Smooth muscle cell (in vitro differentiated cells): ENCODE data around the gene RSPRY1. TPM values are rescaled to one million over a fixed set of nuclear protein-coding genes. Genes with fewer than 3 reads are reported as not detected.
"Not testable (repeated sequence)": the region's sequence is repeated elsewhere in the genome, so short reads cannot be mapped to it uniquely, and the experiment has no call there.

ENCODE experiments used
- DNase-seq: peaks from one replicate; lab custom pipeline; 2025; ENCODE audit not compliant: unreplicated experiment; lab: John Stamatoyannopoulos, UW
- H2AFZ ChIP-seq: fragments of 200-600 bp; sonication (generic); 2 replicates; pipeline ENCODE4 v1.6.0; 2016; ENCODE audit warnings: antibody characterized with exemption, low read depth, mild to moderate bottlenecking
- H3F3A ChIP-seq: fragments of 200-600 bp; sonication (generic); 2 replicates; pipeline ENCODE4 v1.6.0; 2017; ENCODE audit warnings: antibody characterized with exemption, low read depth
- H3K27ac ChIP-seq: fragments of 200-600 bp; sonication (generic); 2 replicates; pipeline ENCODE4 v1.5.1; 2016; ENCODE audit warnings: low read depth, mild to moderate bottlenecking
- H3K27me3 ChIP-seq: fragments of 200-600 bp; sonication (generic); 2 replicates; pipeline ENCODE4 v1.6.1; 2016; ENCODE audit warnings: low read depth, mild to moderate bottlenecking
- H3K36me3 ChIP-seq: fragments of 200-600 bp; sonication (generic); 2 replicates; pipeline ENCODE4 v1.5.1; 2016; ENCODE audit warnings: low read depth
- H3K4me1 ChIP-seq: fragments of 200-600 bp; sonication (generic); 2 replicates; pipeline ENCODE4 v1.5.1; 2016; ENCODE audit warnings: low read depth
- H3K4me2 ChIP-seq: fragments of 200-600 bp; sonication (generic); 2 replicates; pipeline ENCODE4 v1.6.0; 2016; ENCODE audit warnings: mild to moderate bottlenecking
- H3K4me3 ChIP-seq: fragments of 200-600 bp; sonication (generic); 2 replicates; pipeline ENCODE4 v1.5.1; 2016; ENCODE audit warnings: mild to moderate bottlenecking
- H3K79me2 ChIP-seq: fragments of 200-600 bp; sonication (generic); 2 replicates; pipeline ENCODE4 v1.6.0; 2016; ENCODE audit warnings: low read depth, mild to moderate bottlenecking
- H3K9ac ChIP-seq: fragments of 200-600 bp; sonication (generic); 2 replicates; pipeline ENCODE4 v1.6.0; 2016; ENCODE audit warnings: low read depth
- H3K9me3 ChIP-seq: fragments of 200-600 bp; sonication (generic); replicated peaks from 2 replicates; pipeline ENCODE4 v1.5.1; 2016; ENCODE audit warnings: low read depth
- H4K20me1 ChIP-seq: fragments of 200-600 bp; sonication (generic); 2 replicates; pipeline ENCODE4 v1.6.0; 2016; ENCODE audit warnings: low read depth
- WGBS: methylation state at CpG from one replicate; pipeline ENCODE4 v1.1.7; 2016; ENCODE audit warnings: low lambda C conversion rate; 5-methylcytosine and 5-hydroxymethylcytosine counted together
- polyA plus RNA-seq: library from polyadenylated mRNA; unstranded; fragments of >200 nt; fragmentation: Nextera tagmentation; extraction: Ambion mirVana; gene quantifications from 2 replicates; pipeline ENCODE4 v1.2.1, GENCODE V29; 2016
- total RNA-seq: library from RNA; depleted of rRNA; stranded (reverse); fragments of >200 nt; gene quantifications from 2 replicates; pipeline ENCODE4 v1.2.3, GENCODE V29; 2014
- TF ChIP-seq, protein P1 (sequence below): fragments of 200-600 bp; sonication (generic); IDR thresholded peaks from 2 replicates; pipeline ENCODE4 v1.5.1; 2017; ENCODE audit warnings: borderline replicate concordance, mild to moderate bottlenecking, antibody characterized with exemption; ENCODE audit not compliant: insufficient read depth, poor library complexity, severe bottlenecking

RSPRY1 gene
- total and polyA plus RNA-seq, 2 experiments from 2014 or later, result 42.0 to 57.1 TPM

DNA sequence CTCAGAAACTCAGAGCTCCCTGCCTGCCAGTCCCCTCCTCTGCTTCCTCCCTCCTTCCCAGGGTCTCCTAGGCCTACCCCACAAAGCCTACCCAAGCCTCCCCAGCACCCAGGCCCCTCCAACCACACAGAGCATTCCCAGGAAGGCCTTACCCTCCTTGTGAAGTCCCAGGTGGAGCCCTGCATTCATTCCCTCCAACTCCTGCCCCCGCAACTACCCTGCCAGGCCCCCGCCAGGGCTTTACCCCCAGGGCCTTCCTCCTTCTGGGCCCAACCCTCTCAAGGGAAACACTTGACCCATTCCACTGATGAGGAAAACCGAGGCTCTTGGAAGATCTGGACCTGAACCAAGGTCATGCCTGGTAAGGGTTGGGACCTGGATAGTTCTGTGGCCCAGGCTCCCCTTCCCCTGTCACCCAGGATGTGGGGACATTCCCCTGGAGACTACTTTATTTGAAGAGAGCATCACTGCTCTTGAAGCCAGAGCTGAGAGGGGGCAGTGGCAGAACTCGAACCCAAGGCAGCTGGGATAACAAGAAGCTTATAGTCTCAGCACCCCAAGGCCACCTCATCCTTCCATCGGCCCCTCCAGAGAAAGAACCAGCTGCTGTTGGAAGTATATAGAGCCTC is 85.9 kb downstream of the RSPRY1 start:
- Histone ChIP-seq H3K27me3 (no peaks in the 10 kb centered on the region), H3F3A (no peaks in the 10 kb centered on the region), H3K4me1 (peaks cover 14% of the 10 kb centered on the region), H3K36me3 (no peaks in the 10 kb centered on the region), H4K20me1 (no peaks in the 10 kb centered on the region), H3K79me2 (no peaks in the 10 kb centered on the region), H2AFZ (no peak overlapping the region), H3K9me3 (no peaks in the 10 kb centered on the region), H3K4me3 (no peak overlapping the region), H3K4me2 (no peak overlapping the region), H3K9ac (no peak overlapping the region), H3K27ac (no peak overlapping the region)
- DNase-seq, result no peak
- TF ChIP-seq, protein P1, sequence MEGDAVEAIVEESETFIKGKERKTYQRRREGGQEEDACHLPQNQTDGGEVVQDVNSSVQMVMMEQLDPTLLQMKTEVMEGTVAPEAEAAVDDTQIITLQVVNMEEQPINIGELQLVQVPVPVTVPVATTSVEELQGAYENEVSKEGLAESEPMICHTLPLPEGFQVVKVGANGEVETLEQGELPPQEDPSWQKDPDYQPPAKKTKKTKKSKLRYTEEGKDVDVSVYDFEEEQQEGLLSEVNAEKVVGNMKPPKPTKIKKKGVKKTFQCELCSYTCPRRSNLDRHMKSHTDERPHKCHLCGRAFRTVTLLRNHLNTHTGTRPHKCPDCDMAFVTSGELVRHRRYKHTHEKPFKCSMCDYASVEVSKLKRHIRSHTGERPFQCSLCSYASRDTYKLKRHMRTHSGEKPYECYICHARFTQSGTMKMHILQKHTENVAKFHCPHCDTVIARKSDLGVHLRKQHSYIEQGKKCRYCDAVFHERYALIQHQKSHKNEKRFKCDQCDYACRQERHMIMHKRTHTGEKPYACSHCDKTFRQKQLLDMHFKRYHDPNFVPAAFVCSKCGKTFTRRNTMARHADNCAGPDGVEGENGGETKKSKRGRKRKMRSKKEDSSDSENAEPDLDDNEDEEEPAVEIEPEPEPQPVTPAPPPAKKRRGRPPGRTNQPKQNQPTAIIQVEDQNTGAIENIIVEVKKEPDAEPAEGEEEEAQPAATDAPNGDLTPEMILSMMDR, result no peak
- 95% methylated on average over 5 of the region's 5 CpGs for WGBS

- no peak overlapping the region for H3K4me3 ChIP-seq
- H3K27me3 ChIP-seq, result no peaks in the 10 kb centered on the region
- H3K9me3 ChIP-seq, result no peaks in the 10 kb centered on the region
- no peaks in the 10 kb centered on the region for H3F3A ChIP-seq
- H3K27ac ChIP-seq, result no peak overlapping the region
- TF ChIP-seq, protein P1, result no peak
- no peak overlapping the region for H3K4me2 ChIP-seq
- no peak overlapping the region for H2AFZ ChIP-seq
- no peaks in the 10 kb centered on the region for H3K36me3 ChIP-seq
- peaks cover 14% of the 10 kb centered on the region for H3K4me1 ChIP-seq
- no peaks in the 10 kb centered on the region for H3K79me2 ChIP-seq
- H3K9ac ChIP-seq, result no peak overlapping the region
- no peak for DNase-seq
- 35% methylated on average over 1 of the region's 1 CpG for WGBS
- no peaks in the 10 kb centered on the region for H4K20me1 ChIP-seq
Measured at GRCh38 chr16:57273359-57273758, 87.2 kb downstream of the RSPRY1 start.

- Histone ChIP-seq H3K27ac (no peak overlapping the region), H3K36me3 (no peaks in the 10 kb centered on the region), H3K9ac (no peak overlapping the region), H3K4me1 (peaks cover 12% of the 10 kb centered on the region), H3K4me3 (no peak overlapping the region), H3F3A (no peaks in the 10 kb centered on the region), H3K4me2 (no peak overlapping the region), H3K79me2 (no peaks in the 10 kb centered on the region), H4K20me1 (no peaks in the 10 kb centered on the region), H3K9me3 (no peaks in the 10 kb centered on the region), H3K27me3 (no peaks in the 10 kb centered on the region), H2AFZ (no peak overlapping the region)
- TF ChIP-seq, protein P1, result no peak
- no peak for DNase-seq
- 95% methylated on average over 5 of the region's 5 CpGs for whole genome bisulfite sequencing
Measured at GRCh38 chr16:57273826-57274225, 87.7 kb downstream of the RSPRY1 start.

- not testable (repeated sequence) for H3K4me1 ChIP-seq, H3K27me3 ChIP-seq, DNase-seq, H3K36me3 ChIP-seq, H2AFZ ChIP-seq, H3K79me2 ChIP-seq, H3F3A ChIP-seq, H3K4me2 ChIP-seq, H3K4me3 ChIP-seq, H3K27ac ChIP-seq, H3K9me3 ChIP-seq, H4K20me1 ChIP-seq, H3K9ac ChIP-seq
- WGBS, result 80% methylated on average over 5 of the region's 5 CpGs
Measured at GRCh38 chr16:57275946-57276345, 89.8 kb downstream of the RSPRY1 start.
